ENCODE data around the gene MTCP1.

Gene MTCP1

DNA sequence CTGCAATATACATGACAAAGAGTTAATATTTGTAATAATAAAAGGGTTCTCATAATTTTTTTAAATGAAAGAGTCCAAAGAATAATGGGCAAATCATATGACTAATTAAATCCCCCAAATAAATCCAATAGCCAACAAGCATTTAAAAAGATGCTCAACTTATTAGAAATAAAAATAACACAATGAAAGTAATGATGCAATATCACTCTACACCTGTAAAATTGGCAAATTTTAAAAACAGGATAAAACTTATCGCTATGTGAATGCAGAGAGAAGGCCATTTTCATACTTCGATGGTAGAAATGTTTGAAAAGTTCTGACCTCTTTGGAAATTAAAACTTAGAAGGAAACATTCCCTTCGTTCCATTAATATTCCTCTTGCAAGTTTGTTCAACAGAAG is 50.3 kb downstream of the MTCP1 start:
- TF ChIP-seq, protein P1, sequence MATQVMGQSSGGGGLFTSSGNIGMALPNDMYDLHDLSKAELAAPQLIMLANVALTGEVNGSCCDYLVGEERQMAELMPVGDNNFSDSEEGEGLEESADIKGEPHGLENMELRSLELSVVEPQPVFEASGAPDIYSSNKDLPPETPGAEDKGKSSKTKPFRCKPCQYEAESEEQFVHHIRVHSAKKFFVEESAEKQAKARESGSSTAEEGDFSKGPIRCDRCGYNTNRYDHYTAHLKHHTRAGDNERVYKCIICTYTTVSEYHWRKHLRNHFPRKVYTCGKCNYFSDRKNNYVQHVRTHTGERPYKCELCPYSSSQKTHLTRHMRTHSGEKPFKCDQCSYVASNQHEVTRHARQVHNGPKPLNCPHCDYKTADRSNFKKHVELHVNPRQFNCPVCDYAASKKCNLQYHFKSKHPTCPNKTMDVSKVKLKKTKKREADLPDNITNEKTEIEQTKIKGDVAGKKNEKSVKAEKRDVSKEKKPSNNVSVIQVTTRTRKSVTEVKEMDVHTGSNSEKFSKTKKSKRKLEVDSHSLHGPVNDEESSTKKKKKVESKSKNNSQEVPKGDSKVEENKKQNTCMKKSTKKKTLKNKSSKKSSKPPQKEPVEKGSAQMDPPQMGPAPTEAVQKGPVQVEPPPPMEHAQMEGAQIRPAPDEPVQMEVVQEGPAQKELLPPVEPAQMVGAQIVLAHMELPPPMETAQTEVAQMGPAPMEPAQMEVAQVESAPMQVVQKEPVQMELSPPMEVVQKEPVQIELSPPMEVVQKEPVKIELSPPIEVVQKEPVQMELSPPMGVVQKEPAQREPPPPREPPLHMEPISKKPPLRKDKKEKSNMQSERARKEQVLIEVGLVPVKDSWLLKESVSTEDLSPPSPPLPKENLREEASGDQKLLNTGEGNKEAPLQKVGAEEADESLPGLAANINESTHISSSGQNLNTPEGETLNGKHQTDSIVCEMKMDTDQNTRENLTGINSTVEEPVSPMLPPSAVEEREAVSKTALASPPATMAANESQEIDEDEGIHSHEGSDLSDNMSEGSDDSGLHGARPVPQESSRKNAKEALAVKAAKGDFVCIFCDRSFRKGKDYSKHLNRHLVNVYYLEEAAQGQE (IDR thresholded peaks at IDR 0.05; ENCODE audit: insufficient read depth in 1 of 2, low read depth in 2 of 2, low read length in 2 of 2) = no peak
- TF ChIP-seq FOXP2 (optimal IDR thresholded peaks at IDR 0.05; ENCODE audit: borderline replicate concordance, extremely low read depth, extremely low read length, insufficient read depth) = no peak
- TF ChIP-seq POLR2AphosphoS5 (IDR thresholded peaks at IDR 0.05; ENCODE audit: low read depth, low read length) = no peak
- no peak for TF ChIP-seq SIN3A (IDR thresholded peaks at IDR 0.05; ENCODE audit: borderline replicate concordance, insufficient read depth, low read length)
- TF ChIP-seq TAF1 (IDR thresholded peaks at IDR 0.05; ENCODE audit: borderline replicate concordance, insufficient read depth, low read length) = no peak

Data from PFSK-1 (cell line).